HG02759 (cell line): ENCODE measurements around the gene PAFAH2.

ENCODE experiments used
- ATAC-seq: cut with Tn5 transposase; IDR thresholded peaks from one replicate; pipeline ENCODE4 v1.9.1; 2021; ENCODE audit warnings: mild to moderate bottlenecking, moderate library complexity; ENCODE audit not compliant: unreplicated experiment

The PAFAH2 gene

DNA sequence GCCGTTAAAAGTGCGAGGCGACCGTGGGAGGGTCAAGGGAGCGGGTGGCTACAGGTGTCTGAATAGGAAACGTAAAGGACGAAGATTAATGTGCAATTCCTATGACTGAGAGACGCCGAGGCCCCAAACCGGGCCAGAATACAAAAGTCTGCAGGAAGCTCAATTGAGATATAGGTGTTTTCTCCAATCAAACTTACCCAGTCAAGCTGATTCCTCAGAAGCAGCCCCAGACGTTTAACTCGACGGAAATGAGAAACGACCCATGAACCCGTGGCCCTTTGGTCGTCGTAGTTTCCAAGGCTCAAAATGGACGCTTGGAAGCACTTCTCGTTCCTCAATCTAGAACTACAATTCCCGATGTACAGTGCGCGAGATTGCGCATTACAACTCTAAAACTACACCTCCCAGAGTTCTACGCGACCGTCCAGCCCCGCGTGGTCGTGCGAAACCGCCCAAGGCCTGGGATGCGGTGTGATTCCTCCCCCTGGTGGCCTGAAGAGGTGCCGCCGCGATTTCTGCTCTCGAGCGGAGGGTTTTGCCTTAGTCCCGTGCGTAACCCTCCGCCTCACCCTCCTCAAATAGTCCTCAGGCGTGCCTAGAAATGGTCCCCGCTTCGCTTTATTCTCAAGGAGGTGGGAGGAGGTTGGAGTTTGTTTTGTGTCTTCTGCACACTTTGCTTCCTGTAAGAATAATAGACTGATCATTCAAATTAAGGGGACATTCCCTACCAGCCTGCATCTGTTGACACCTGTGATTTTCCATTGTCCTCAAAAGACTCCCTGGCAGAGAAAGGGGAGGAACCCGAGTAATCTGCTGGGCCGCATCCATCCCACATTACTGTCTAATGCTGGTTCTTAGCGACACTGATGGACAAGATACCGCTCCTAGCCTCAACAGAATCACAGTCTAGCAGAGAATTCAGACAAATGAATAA, at the start of gene PAFAH2:
PAFAH2 (minus strand) TSS at position 236 of the 934 bp plus-strand sequence. CDS start 7,247 bp downstream, outside the sequence.
- peak; percentile 97 for ATAC-seq

DNA sequence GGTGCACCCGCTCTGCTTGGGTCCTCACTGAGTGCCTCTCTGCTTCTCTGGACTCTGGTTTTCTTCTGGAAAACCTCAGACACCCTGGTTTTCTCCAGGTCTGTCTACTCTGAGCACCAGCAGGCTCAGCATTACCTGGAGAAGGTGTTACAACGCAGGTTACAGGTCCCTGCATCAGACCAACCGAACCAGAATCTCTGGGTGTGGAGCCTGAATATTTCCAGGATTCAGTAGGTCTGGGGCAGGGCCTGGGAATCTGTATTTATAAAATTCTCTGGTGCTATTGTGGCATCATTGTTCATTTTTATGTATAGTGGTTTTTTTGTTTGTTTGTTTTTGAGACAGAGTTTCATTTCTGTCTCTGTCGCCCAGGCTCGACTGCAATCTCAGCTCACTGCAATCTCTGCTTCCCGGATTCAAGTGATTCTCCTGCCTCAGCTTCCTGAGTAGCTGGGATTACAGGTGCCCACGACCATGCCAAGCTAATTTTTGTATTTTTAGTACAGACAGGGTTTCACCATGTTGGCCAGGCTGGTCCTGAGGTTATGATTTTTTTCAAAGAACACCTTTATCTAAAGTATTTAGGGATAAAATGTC, 49.5 kb upstream of the PAFAH2 start:
- ATAC-seq: no peak

DNA sequence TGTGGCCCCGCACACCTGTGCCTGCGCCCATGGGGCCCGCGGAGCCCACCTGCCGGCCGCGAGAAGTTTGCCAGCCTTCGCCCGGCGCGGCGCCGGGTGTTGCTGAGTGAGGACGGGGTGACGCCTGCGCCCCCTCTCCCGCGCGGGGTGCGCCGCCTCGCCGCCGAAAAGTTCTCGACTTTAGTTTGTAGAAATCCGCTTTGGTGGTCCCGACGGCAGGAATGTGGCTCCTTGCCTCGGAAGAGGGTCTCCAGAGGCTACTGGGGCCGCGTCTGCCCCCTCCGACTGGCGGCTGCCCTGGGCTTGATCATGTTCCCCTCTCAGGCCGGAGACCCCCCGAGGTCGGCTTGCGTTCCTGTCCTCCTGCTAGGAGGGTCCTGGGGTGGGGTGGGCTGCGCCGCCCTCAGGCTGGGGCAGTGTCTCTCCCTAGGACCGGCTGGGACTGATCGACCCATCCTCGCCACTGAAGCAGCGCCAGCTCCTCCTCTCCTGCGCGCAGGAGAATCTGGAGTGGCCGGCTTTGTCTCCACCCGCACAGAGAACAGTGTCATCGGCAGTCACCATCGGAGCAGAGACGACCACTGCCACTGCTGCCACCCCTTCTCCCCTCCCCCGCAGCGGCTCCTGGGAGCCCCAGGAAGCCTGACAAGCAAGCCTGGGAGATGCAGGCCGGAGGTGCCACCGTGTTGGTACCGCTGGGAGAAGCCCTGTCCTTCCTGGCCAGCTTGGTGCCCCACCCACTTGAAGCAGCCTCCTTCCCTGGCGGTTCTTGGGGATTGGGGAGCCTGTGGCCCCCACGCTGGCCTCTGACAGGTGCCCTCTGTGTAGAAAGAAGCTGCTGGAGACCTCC, 48.6 kb upstream of the PAFAH2 start:
- no peak for ATAC-seq

DNA sequence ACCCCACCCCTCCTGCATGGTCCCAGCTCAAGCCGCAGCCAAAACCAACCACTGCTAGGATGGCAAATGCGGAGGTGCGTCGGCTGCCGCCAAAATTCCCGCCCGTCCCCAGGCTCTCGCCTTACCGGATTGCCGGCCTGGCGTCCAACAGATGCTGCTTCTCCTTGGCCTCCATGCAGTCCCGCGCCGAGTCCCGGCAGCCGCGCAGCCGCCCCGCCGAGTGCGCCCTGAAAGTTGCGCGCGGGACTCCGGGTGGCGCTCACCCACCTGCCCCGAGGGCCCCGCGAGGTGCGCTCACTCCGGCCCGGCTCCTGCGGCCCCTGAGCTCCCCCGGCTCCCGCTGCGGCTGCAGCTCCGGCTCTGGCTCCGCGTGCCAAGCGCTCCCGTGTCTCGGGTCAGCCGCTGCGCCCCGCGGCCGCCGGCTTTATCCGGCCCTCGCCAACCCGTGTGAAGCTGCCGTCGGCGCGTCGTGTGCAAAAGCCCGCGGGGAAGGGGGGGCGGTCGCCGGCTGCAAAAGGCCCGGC, 47.9 kb upstream of the PAFAH2 start, which contains the start of gene SLC30A2:
SLC30A2 (minus strand) TSS at position 397 of the 524 bp plus-strand sequence; CDS start at position 175, 222 bp downstream.
- no peak for ATAC-seq

DNA sequence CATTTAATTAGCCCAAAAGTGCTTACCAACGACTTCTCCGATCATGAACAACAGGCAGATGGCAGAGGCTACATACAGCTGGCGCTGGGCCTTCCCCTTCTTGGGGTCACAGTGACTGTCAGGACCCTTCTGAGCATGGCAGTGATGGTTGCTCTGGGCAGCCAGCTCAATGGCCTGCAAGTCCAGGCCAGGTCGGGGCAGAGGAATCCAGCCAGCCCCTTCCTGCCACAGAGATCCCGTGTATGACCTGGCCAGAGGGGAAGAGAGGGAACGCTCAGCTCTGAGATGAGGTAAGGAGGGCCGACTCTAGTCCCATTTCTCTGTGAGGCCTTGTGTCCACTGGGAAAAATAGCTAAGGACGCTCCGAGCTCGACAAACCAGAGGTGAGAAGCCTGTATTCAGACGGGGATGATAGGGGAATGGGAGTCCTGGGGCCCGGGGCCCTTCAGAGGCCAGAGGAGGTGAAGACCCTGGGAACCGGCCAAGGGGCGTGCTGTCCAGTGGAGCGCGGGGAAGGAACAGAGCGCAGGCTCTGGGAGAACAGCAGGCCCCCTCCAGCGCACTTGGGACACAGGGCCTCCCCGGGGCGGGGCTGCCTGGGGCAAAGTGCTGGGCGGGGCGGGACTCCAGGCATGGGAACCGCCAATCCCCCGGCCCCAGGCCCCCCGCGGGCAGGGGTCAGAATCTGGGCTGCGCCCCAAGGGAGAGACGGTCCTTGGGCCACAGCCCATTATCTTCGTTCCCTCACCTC, 47.3 kb upstream of the PAFAH2 start:
- ATAC-seq: no peak

DNA sequence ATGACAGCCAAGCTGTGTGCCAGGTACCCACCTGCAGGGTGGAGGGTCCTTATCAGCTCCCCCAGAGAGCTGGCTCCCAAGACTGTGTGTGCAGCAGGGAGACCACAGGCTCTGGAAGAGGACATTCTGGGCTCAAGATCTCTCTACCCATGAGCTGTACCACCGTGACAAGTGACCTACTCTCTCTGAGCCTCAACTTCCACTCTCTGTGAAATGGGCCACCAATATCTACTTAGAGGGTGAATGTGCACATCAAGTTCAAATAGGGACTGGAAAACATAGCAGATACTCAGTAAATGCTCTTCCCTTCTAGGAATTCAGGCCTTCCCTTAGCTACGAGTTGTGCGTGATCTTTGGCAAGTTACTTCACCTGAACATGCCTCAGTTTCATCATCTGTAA, 46.6 kb upstream of the PAFAH2 start:
- no peak for ATAC-seq

DNA sequence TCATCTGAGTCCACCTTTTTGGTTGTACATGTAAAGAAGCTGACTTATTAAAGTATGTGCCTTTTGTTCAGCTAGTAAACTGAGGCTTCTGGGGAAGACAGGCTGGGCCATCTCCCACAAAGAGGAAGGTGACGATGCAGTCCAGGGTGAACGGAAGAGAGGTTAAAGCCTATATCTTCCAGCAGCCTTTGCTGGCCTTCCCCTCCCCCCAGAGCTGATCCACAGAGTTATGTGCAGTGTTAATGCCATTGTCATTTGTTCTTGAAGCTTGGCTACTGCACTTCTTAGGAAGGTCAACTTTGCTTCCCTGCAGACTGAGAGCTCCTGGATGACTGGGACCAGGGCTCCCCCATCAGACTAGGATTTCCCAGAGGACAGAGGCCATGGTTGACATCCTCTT, 45.9 kb upstream of the PAFAH2 start:
- ATAC-seq: no peak

DNA sequence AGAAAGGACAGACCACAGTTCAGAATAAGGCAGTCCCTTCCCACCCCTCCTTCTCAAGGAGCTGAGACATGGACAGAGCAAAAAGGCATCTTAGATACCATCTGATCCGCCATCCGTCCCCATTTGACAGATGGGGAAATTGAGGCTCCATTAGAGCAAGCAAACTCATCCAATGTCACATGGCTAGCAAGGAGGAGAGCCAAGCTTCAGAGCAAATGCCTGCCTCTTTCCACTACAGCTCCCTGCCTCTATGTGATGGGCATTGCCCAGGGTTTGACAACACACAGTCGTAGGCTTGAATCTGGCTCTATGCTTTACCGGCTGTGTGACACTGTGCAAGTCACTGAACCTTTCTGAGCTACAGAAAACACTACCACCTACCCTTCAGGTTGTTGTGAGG, 44.1 kb upstream of the PAFAH2 start:
- no peak for ATAC-seq

DNA sequence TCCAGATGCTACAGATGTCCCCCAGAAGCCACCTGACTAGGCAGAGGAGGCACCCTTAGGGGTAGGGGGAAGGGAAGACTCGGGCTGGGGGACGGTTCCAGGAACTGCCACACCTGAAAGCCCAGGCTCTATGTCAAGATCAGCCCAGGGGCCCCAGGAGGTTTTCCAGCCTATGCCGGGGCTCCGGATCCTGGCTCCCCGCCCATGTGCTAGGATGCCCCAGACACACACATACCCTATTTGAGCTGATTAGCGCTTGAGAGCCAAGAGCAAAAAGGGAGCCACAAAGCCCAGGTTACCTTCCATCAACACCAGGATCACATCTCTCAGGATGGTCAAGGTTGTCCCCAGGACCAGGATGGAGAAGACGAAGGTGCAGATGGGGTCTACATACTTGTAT, 43.5 kb upstream of the PAFAH2 start:
- ATAC-seq: no peak

DNA sequence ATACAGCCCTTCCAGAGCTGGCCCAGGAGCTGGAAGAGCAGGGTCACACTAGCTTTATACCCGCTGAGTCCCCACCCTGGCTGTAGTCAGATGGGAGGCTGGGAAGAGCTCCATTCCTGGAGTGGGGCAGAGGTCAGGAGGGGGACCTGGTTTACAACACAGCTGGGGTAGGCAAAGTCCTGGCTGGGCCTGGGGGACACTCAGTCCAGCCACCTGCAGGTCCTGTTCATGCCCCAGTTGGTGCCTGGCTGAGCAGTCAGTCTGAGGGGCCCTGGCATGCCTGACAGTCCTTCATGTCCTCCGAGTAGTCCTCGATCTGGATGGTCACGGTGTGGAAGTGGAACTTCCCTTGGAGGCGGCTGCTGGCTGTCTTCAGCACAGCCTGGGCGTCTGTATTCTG, 41.0 kb upstream of the PAFAH2 start:
- ATAC-seq: no peak

DNA sequence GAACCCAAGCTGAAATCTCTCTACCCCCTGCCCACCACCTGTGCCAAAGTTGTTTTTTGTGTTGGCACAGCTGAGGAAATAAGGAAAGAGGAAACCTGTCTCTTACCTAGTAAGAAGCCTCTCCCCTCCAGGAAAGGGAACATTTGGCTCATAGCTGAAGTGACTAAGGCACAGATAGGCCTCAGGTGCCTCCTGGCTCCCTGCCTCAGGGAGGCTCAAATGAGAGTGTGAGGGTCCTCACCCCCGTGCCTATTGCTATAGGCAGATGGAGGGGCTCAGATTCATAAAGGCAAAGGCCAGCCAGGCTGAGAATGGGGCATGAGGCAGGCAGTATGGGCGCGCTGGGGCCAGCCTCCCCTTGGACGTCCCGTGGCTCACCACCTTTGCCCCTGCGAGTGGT, 40.6 kb upstream of the PAFAH2 start:
- ATAC-seq: no peak

DNA sequence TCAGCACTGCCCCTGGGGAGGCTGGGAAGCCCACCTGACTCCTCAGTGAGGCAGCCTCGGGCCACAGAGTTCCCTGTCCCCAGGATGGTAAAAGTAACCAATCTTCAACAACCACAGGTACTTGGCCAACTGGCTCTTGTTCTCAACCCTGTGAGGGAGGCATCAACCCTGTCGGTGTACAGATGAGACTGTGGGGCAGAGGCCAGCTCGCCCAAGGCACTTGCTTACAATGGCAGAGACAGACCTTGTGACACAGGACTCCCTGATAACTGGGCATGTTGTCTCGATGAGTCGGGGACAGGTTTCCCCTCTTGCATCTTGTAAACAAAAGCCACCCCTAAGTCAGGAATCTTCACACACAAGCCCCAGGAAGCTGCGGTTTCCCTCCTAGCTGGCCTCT, 40.0 kb upstream of the PAFAH2 start:
- ATAC-seq: no peak

DNA sequence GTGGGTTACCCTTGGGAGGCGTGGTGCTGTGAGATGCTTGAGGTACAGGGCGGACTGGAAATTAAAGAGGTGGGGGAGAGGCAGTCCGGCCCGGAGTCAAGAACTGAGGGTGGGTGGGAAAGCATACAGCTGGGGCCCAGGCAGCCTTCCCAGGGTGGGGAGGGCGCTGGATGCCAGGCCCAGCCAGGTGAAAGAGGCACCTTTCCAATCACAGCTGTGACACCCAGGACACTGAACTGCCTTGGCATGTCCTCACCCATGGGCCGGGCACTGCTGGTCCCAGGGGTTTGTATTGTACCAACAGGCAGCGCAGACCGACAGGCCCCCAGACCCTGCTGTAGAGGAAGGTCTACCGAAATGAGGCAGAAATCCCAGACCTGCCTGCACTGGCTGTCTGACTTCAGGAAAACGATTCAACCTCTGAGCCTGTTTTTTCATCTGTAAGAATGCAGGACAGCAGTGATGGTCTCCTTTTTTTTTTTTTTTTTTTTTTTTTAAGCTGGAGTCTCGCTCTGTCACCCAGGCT, 39.0 kb upstream of the PAFAH2 start:
- no peak for ATAC-seq

DNA sequence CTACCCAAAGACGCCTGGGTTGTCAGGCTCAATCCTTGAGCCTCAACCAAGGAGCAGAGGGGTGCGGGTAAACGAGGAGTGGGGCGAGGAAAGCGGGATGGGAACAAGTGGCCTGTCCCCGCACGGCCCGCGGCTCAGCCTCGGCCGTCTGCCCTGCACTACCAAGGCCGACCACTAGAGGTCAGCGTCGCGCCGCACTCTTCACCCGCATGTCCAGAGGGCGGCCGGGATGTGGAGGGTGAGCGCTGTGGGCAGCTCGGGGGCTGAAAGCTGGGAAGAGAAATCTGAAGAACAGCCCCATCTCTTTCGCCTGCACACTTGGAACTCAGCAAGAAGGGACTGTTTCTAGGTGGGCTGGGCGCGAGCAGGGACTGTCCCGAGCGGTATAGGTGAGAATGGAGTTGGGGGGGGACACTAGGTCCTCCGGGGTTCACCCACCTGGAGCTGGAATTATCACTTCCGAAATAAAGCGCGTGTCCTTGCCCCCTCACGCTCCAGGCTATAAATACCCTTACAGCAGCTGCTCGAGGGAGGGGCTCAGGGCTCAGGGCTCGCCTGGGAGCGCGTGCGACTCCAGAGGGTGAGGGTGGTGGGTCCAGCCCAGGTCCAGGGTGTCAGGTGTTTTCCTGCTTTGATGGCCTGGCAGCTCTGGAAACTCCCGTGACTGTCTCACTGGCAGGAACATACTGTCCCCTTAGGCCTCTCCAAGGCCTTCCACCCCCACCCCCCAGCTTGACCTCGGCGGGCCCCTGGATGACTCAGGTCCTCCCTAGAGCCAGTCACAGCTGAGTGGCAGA, 38.3 kb upstream of the PAFAH2 start:
- ATAC-seq: peak; percentile 71

DNA sequence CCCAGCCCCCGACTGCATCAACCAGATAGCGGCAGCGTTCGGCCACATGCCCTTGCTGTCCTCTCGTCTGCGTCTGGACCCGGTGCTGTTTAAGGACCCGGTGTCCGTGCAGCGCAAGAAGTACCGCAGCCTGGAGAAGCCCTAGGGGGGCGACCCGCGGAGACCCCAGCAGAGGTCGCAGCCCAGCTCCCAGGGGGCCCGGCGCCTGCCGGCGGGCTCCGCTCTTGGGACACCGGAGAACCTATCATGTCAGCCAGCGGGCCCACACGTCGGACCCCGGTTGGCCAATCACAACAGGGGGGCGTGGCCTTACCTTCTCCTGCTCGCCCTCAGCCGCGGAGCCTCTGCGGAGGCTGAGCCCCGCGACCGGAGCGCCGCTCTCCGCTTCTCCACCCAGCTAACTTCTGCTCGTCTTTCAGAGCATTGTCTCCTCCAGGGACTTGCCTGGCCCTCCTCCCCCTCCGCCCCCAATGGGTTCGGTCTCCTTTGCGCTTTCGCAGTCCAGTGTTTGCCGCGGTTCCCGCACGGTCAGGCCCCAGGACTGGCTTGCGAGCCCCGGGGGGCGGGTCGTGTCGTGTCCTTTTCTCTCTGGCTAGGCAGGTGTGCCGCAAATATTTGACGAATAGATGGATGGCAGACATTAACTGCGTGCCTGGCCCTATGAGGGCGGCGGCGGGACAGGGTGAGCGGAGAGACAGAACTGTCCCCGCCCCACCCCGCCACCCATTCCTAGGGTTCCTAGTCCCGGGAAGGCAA, 37.5 kb upstream of the PAFAH2 start:
- ATAC-seq: peak; percentile 86

DNA sequence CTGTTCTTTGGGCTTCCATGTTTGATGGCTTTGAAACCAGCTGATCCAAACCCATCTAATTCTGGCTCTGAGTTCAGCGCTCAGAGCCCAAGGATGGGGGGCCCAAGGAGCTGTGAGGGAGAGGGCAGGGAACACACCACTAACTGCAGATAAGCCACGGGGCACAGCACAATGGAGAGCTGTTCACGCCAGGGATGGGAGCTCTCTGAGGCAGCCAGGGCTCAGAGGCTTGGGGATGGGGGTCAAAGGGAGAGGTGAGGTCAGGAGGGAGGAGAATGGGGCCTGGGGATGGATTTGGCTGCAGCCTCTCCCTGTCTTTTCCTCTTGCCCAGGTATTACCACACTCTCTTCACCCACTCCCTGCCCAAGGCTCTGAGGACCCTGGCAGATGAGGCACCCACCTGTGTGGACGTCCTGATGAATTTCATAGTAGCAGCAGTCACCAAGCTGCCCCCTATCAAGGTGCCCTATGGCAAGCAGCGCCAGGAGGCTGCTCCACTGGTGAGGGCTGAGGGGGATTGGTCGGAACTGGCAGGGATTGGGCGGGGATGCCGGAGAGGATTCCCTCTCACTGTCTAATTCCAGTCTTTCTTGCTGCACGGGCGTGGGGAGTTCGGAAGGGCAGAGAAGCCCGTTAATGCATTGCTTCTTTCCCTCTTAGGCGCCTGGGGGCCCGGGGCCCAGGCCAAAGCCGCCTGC, 36.8 kb upstream of the PAFAH2 start:
- ATAC-seq: no peak

DNA sequence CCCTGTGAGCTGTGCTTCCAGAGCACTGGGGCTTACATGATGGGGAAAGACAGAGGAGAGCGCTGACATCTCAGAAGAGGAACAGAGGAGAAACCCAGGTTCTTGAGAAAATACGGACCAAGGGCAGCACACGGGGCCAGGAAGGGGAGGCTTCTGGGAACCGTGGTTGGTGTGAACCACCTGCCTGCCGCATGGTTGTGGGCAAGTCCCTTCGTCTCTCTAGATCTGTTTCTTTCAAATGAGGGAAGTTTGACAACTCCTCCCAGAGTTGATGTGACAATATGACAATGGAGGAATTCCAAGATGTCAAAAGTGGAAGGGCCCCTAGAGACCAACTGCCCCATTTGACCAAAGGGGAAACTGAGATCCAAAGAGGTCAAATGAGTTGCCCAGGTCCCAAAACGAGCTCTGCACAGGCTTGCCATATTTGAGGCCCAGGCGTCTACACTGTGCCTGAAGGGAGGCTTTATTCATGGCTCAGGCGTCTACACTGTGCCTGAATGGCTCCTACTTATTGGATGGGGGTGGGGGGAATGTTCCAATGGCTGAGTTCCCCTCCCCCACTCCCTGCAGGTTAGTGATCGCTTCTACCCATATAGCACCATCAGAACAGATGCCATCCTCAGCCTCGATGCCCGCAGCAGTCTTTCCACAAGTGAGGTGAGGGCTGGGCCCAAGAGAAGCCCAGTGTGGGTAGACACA, 34.9 kb upstream of the PAFAH2 start:
- no peak for ATAC-seq
